Memory B cell (primary cell): ENCODE measurements around the gene BEND7.
"Not testable (repeated sequence)": the region's sequence is repeated elsewhere in the genome, so short reads cannot be mapped to it uniquely, and the experiment has no call there.

Experiments used
- ATAC-seq: fragments of 150-1000 bp; cut with Tn5 transposase; 2 replicates; pipeline ENCODE4 v1.10.0; 2021; ENCODE audit warnings: low read depth, mild to moderate bottlenecking, moderate library complexity
- DNase-seq, 2 donors: peaks; one replicate each; pipeline ENCODE4 v3.0.0; 2022; ENCODE audit warnings: low spot score in 2 of 2
- H3K27ac Mint-ChIP-seq: one replicate; pipeline ENCODE4 v1.8.0; 2022; ENCODE audit warnings: mild to moderate bottlenecking, moderate library complexity, mixed read lengths
- H3K27me3 Mint-ChIP-seq: one replicate; pipeline ENCODE4 v1.8.0; 2022; ENCODE audit warnings: mixed read lengths
- H3K36me3 Mint-ChIP-seq: one replicate; pipeline ENCODE4 v1.8.0; 2022; ENCODE audit warnings: mild to moderate bottlenecking, mixed read lengths
- H3K4me1 Mint-ChIP-seq: one replicate; pipeline ENCODE4 v1.8.0; 2022; ENCODE audit warnings: mixed read lengths
- H3K4me3 Mint-ChIP-seq: one replicate; pipeline ENCODE4 v1.8.0; 2022; ENCODE audit warnings: mild to moderate bottlenecking, moderate library complexity, mixed read lengths
- H3K9me3 Mint-ChIP-seq: one replicate; pipeline ENCODE4 v1.8.0; 2022; ENCODE audit warnings: mixed read lengths

The BEND7 gene

GRCh38 chr10:13414855-13415254 is 114.0 kb downstream of the BEND7 start:
- Mint-ChIP-seq H3K36me3 (peaks cover 11% of the 10 kb centered on the region), H3K4me3 (no peak overlapping the region), H3K27ac (no peak overlapping the region), H3K9me3 (peaks cover 11% of the 10 kb centered on the region), H3K4me1 (peaks cover 7% of the 10 kb centered on the region), H3K27me3 (peaks cover 5% of the 10 kb centered on the region)
- ATAC-seq (no peak), DNase-seq (no peak)

GRCh38 chr10:13414137-13414536 is 114.7 kb downstream of the BEND7 start:
- Mint-ChIP-seq H3K27ac (no peak overlapping the region), H3K4me1 (peaks cover 7% of the 10 kb centered on the region), H3K36me3 (peaks cover 11% of the 10 kb centered on the region), H3K9me3 (peaks cover 11% of the 10 kb centered on the region), H3K4me3 (no peak overlapping the region), H3K27me3 (peaks cover 5% of the 10 kb centered on the region)
- no peak for ATAC-seq
- DNase-seq, result no peak

GRCh38 chr10:13412894-13413293 is 115.9 kb downstream of the BEND7 start:
- Mint-ChIP-seq H3K27ac (no peak overlapping the region), H3K4me3 (no peak overlapping the region), H3K4me1 (peaks cover 7% of the 10 kb centered on the region), H3K27me3 (peaks cover 6% of the 10 kb centered on the region), H3K9me3 (peaks cover 11% of the 10 kb centered on the region), H3K36me3 (peaks cover 11% of the 10 kb centered on the region)
- DNase-seq (no peak), ATAC-seq (no peak)

- no peak for ATAC-seq
- Mint-ChIP-seq H3K9me3 (peaks cover 4% of the 10 kb centered on the region), H3K36me3 (no peaks in the 10 kb centered on the region), H3K4me1 (no peaks in the 10 kb centered on the region), H3K27ac (no peak overlapping the region), H3K4me3 (no peak overlapping the region), H3K27me3 (peaks cover 8% of the 10 kb centered on the region)
- no peak for DNase-seq
These were observed 124.0 kb downstream of the BEND7 start for GRCh38 chr10:13404791-13405190.

- peaks cover 9% of the 10 kb centered on the region for H3K27me3 Mint-ChIP-seq
These were observed 124.5 kb downstream of the BEND7 start for GRCh38 chr10:13404305-13404759.

GRCh38 chr10:13403426-13403825 is 125.4 kb downstream of the BEND7 start:
- ATAC-seq, H3K36me3 Mint-ChIP-seq, H3K27me3 Mint-ChIP-seq, H3K4me1 Mint-ChIP-seq, H3K4me3 Mint-ChIP-seq, H3K9me3 Mint-ChIP-seq, DNase-seq, H3K27ac Mint-ChIP-seq: not testable (repeated sequence)

More at GRCh38 chr10:13404305-13404759, 124.5 kb downstream of the BEND7 start:
- Mint-ChIP-seq H3K27ac (no peak overlapping the region), H3K4me1 (no peaks in the 10 kb centered on the region), H3K9me3 (peaks cover 4% of the 10 kb centered on the region), H3K36me3 (no peaks in the 10 kb centered on the region), H3K4me3 (no peak overlapping the region)
- DNase-seq (no peak), ATAC-seq (no peak)

GRCh38 chr10:13402021-13402420 is 126.8 kb downstream of the BEND7 start:
- Mint-ChIP-seq H3K27me3 (peaks cover 7% of the 10 kb centered on the region), H3K4me1 (no peaks in the 10 kb centered on the region), H3K9me3 (peaks cover 4% of the 10 kb centered on the region), H3K4me3 (no peak overlapping the region), H3K27ac (no peak overlapping the region), H3K36me3 (no peaks in the 10 kb centered on the region)
- no peak for ATAC-seq
- DNase-seq, result no peak

- H3K27ac Mint-ChIP-seq, result no peak overlapping the region
- peaks cover 8% of the 10 kb centered on the region for H3K27me3 Mint-ChIP-seq
- H3K4me3 Mint-ChIP-seq, result no peak overlapping the region
- peaks cover 5% of the 10 kb centered on the region for H3K9me3 Mint-ChIP-seq
- no peaks in the 10 kb centered on the region for H3K4me1 Mint-ChIP-seq
- no peak for DNase-seq
- no peak for ATAC-seq
- H3K36me3 Mint-ChIP-seq, result no peaks in the 10 kb centered on the region
These were observed 127.7 kb downstream of the BEND7 start for GRCh38 chr10:13401142-13401541.

GRCh38 chr10:13400196-13400965 is 128.4 kb downstream of the BEND7 start:
- Mint-ChIP-seq H3K4me1 (no peaks in the 10 kb centered on the region), H3K27me3 (peaks cover 8% of the 10 kb centered on the region), H3K27ac (no peak overlapping the region), H3K36me3 (no peaks in the 10 kb centered on the region), H3K9me3 (peaks cover 5% of the 10 kb centered on the region), H3K4me3 (no peak overlapping the region)
- no peak for ATAC-seq
- no peak for DNase-seq

- ATAC-seq, result no peak
- no peak overlapping the region for H3K4me3 Mint-ChIP-seq
- peaks cover 8% of the 10 kb centered on the region for H3K27me3 Mint-ChIP-seq
- H3K4me1 Mint-ChIP-seq, result no peaks in the 10 kb centered on the region
- no peak overlapping the region for H3K27ac Mint-ChIP-seq
- no peak for DNase-seq
- peaks cover 5% of the 10 kb centered on the region for H3K9me3 Mint-ChIP-seq
- H3K36me3 Mint-ChIP-seq, result no peaks in the 10 kb centered on the region
These were observed 129.1 kb downstream of the BEND7 start for GRCh38 chr10:13399752-13400151.

- H3K4me1 Mint-ChIP-seq, result no peaks in the 10 kb centered on the region
- H3K27ac Mint-ChIP-seq, result no peak overlapping the region
- no peak overlapping the region for H3K4me3 Mint-ChIP-seq
- DNase-seq (no peak), ATAC-seq (no peak)
- peaks cover 5% of the 10 kb centered on the region for H3K9me3 Mint-ChIP-seq
- H3K27me3 Mint-ChIP-seq, result peaks cover 8% of the 10 kb centered on the region
- no peaks in the 10 kb centered on the region for H3K36me3 Mint-ChIP-seq
These were observed 129.6 kb downstream of the BEND7 start for GRCh38 chr10:13399236-13399635.

- no peak for DNase-seq
- no peaks in the 10 kb centered on the region for H3K4me1 Mint-ChIP-seq
- H3K9me3 Mint-ChIP-seq, result peaks cover 5% of the 10 kb centered on the region
- H3K27ac Mint-ChIP-seq, result no peak overlapping the region
- H3K36me3 Mint-ChIP-seq, result no peaks in the 10 kb centered on the region
- H3K27me3 Mint-ChIP-seq, result peaks cover 6% of the 10 kb centered on the region
- ATAC-seq, result no peak
- no peak overlapping the region for H3K4me3 Mint-ChIP-seq
These were observed 131.8 kb downstream of the BEND7 start for GRCh38 chr10:13397052-13397451.

GRCh38 chr10:13396369-13396768 is 132.4 kb downstream of the BEND7 start:
- Mint-ChIP-seq H3K9me3 (peaks cover 5% of the 10 kb centered on the region), H3K27me3 (peaks cover 7% of the 10 kb centered on the region), H3K4me1 (no peaks in the 10 kb centered on the region), H3K27ac (no peak overlapping the region), H3K36me3 (no peaks in the 10 kb centered on the region), H3K4me3 (no peak overlapping the region)
- no peak for ATAC-seq
- no peak for DNase-seq

GRCh38 chr10:13395540-13395939 is 133.3 kb downstream of the BEND7 start:
- Mint-ChIP-seq H3K4me1 (peaks cover 3% of the 10 kb centered on the region), H3K27ac (no peak overlapping the region), H3K27me3 (peaks cover 7% of the 10 kb centered on the region), H3K9me3 (peaks cover 5% of the 10 kb centered on the region), H3K36me3 (no peaks in the 10 kb centered on the region), H3K4me3 (no peak overlapping the region)
- no peak for DNase-seq
- ATAC-seq, result no peak

- ATAC-seq (no peak), DNase-seq (no peak)
- Mint-ChIP-seq H3K36me3 (no peaks in the 10 kb centered on the region), H3K27me3 (peaks cover 3% of the 10 kb centered on the region), H3K27ac (no peak overlapping the region), H3K4me3 (no peak overlapping the region), H3K9me3 (peaks cover 1% of the 10 kb centered on the region), H3K4me1 (peaks cover 3% of the 10 kb centered on the region)
These were observed 135.2 kb downstream of the BEND7 start for GRCh38 chr10:13393640-13394039.
